GM23248 (cell line): ENCODE measurements around the gene VPS37D.

Experiments used
- EZH2 ChIP-seq: fragments of 200-600 bp; sonication (generic); IDR thresholded peaks from 2 replicates; pipeline ENCODE4 v1.6.1; 2018; ENCODE audit warnings: antibody characterized with exemption, mild to moderate bottlenecking; ENCODE audit not compliant: insufficient read depth, poor library complexity, severe bottlenecking
- EZH2phosphoT487 ChIP-seq: fragments of 200-600 bp; sonication (generic); IDR thresholded peaks from 2 replicates; pipeline ENCODE4 v1.6.1; 2018; ENCODE audit warnings: antibody characterized with exemption, moderate library complexity, mild to moderate bottlenecking, low read depth; ENCODE audit not compliant: insufficient read depth

DNA sequence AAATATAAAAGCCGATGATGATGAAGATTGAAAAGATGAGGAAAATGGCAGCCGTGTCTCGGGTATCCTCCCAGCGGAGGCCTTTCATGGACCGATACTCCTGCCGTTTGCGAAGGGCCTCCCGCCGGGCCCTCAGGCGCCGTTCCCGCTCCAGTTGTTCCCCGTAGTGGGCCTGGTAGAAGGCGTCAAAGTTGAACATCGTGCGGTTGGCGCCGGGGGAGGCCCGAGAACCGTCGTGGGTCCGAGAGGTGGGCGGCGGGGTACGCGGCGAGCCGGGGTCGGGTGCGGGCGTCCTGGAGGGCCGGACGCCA, 15.1 kb downstream of the VPS37D start:
- TF ChIP-seq EZH2 (no peak), EZH2phosphoT487 (no peak)
